GM21515 (cell line): ENCODE data around the gene ACE2.
"Not testable (repeated sequence)": the region's sequence is repeated elsewhere in the genome, so short reads cannot be mapped to it uniquely, and the experiment has no call there.

Source experiments
- ATAC-seq: cut with Tn5 transposase; IDR thresholded peaks from one replicate; pipeline ENCODE4 v1.9.1; 2021; ENCODE audit not compliant: unreplicated experiment

Gene ACE2

GRCh38 chrX:15600745-15601144, at the start of gene ACE2:
Gene ACE2, minus strand, starts transcription at chrX:15600960. Its CDS starts 49 bp downstream, at chrX:15600911.
- no peak for ATAC-seq

- not testable (repeated sequence) for ATAC-seq
Observed at GRCh38 chrX:15647510-15647909, 46.8 kb upstream of the ACE2 start.

DNA sequence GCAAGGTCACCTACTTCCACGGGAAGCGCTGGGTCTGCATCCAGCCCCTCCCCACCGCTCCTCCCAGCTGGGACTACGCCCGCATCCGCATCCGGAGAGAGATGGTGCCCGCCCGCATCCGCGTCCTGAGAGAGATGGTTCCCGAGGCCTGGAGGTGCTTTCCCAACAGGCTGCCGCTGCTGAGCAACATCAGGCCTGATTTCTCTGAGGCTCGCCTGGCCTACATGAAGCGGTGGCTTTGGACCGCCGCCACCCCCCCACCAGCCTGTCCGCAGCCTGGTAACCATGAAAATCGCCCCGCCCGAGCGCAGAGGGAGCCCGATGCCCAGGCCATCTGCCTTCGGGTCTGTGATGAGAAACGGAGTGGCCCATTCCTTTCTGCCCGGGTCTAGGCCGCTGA, 45.8 kb upstream of the ACE2 start:
- no peak for ATAC-seq

DNA sequence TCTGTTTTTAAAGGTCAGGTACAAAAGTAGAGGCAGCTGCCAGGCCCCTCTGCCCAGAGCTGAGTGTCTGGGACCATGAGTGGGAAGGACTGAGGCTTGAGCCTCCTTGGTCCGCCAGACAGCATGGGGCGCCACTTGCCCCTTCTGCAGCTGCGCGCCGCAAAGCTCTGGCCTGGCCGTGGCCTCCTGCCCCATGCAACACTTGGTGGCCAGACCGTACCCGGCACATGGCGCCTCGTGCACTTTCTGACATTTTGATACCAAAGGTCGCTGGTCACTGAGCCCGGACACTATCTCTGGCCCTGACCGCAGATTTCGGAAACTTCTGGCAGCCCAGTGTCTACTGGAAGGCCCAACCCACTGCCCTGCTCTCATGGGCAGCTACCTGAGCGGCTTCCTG, 45.3 kb upstream of the ACE2 start:
- ATAC-seq = no peak

DNA sequence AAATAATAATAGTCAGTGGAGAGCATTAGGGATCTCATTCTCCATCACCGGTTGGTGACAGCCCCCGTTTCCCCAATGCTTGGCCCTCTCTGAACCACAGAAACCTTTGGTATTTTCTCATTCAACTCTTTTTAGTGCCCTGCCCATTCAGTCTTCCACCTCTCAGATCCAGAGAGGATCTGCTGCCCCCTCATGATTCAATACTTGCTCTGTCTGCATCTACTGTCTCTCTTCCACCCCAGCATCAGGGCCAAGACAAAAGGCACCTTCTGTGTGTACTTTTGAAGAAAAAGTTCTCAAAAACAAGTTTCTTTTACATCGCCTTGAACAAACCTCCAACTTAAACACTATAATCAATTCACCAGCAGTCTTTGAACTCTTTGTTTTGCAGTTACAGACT, 44.5 kb upstream of the ACE2 start:
- no peak for ATAC-seq

DNA sequence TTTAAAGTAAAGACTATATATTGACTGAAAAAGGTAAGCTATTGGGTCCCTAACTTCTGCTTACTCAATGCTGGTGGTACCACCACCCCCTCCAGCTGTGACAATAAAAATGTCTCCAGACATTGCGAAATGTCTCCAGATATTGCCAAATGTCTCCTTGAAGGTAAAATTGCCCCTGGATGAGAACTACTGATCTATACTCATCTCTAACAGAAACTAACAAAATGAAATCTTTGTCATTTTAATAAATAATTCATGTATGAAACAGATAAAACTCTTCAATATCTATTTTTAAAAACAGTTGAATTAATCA, 43.8 kb upstream of the ACE2 start:
- no peak for ATAC-seq

DNA sequence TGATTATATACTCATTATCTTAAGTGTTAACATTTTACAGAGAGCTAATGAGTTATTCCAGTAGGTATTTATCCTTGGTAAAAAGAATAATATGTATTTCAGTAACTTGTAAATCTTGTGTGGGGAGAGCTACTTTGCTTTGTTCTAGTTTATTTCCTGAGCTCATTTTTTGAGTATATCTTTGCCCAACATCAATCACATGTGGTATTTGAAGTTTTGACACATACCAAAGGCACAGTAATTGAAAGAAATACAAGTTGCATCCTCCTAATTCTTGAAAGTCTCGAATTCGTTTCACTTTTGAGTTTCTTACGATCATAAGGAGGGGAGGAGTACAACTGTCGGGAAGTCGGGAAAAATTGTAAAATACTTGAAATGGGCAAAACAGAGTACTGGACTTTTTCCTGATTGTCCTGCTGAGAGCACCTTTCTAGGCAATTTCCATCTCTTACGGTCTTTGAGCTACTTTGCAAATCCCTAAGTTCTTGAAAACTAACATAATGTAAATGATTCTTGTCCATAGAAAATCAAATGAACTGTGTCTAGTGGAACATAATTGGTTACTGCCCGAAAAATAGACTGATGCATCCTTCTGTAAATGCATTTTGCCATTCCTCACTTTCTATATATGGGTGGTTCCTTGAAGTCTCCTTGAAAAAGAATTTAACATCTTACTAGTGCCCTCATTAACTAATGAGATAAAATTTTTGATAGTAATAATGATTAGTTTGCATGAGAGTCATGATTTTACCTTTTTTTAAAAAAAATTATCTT, 43.2 kb upstream of the ACE2 start:
- ATAC-seq = no peak

DNA sequence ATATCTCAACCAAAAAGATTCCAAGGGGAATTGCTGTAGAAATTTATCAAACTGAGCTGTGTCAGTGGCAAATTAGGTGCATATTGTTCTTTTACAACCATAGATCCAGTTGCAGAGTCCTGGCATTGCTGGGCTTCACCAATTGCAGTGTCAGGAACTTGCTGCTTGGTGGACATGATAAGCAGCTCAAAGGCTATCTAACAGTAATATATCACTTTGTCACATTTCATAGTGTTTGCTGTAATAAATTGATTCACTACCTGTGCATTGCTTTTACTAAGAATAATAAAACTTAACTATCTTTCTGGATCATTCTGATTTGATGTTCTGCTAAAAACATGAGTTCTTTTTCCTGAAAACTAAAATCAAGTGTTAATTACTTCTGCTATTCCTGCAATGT, 30.9 kb upstream of the ACE2 start:
- ATAC-seq = no peak

DNA sequence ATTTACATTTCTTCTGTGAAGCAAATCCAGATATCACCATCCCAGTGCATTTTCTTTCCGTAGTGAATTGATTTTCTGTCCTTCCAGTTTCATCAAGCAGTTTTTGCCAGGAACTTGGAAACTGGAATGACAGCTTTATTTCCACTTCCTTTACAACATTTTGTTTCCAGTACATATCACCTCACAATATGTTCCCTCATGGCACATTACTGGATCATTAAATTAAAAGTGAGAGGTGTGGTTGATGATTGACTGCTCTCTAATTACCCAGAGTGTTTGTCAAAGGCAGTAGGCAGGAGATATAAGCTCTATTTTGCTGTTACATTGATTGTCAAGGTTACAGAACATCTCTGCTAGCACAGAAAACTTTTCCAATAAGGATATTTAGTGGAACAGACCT, 22.3 kb upstream of the ACE2 start:
- ATAC-seq = no peak

GRCh38 chrX:15619053-15619755, 18.4 kb upstream of the ACE2 start:
- ATAC-seq = no peak

- no peak for ATAC-seq
Observed at GRCh38 chrX:15617111-15617510, 16.4 kb upstream of the ACE2 start.

GRCh38 chrX:15616531-15616930, 15.8 kb upstream of the ACE2 start:
- no peak for ATAC-seq

GRCh38 chrX:15607067-15607466, 6.3 kb upstream of the ACE2 start:
- no peak for ATAC-seq

GRCh38 chrX:15606136-15606535, 5.4 kb upstream of the ACE2 start:
- ATAC-seq = no peak

DNA sequence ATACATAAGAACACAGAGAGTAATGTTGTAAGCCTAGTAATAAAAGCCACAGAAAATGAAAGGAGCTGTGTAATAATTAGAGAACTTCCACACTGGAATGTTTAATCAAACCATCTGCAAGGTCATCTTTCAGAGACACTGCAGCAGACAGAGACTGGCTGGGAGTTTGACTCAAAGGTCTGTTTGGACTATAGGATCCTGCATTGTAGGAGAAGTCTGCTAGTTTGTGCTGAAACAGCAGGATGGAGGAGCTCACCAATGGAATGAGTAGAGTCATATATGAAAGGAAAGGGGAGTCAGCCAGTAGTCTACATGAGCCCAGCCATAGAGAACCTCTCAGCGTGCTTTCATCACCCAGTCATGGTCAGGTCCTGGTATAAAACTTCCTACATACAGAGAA, 4.5 kb upstream of the ACE2 start:
- ATAC-seq = no peak

- ATAC-seq = no peak
Observed at GRCh38 chrX:15602761-15603160, 2.0 kb upstream of the ACE2 start.

GRCh38 chrX:15601932-15602331, 1.2 kb upstream of the ACE2 start:
- no peak for ATAC-seq

GRCh38 chrX:15600049-15600448, 711 bp downstream of the ACE2 start:
- ATAC-seq = no peak

DNA sequence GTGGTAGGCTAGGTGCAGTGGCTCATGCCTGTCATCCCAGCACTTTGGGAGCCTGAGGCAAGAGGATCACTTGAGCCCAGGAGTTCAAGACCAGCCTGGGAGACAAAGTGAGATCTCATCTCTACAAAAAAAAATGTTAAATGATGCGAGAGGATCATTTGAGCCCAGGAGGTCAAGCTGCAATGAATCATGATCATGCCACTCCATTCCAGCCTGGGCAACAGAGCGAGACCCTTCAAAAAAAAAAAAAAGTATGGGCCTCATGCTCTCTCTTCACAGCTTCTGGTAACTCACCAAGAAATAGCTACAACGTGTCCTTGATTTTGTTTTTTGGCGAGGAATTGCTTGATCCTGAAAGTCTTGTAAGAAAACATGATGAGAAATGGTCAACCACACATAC, 1.3 kb downstream of the ACE2 start:
- no peak for ATAC-seq

DNA sequence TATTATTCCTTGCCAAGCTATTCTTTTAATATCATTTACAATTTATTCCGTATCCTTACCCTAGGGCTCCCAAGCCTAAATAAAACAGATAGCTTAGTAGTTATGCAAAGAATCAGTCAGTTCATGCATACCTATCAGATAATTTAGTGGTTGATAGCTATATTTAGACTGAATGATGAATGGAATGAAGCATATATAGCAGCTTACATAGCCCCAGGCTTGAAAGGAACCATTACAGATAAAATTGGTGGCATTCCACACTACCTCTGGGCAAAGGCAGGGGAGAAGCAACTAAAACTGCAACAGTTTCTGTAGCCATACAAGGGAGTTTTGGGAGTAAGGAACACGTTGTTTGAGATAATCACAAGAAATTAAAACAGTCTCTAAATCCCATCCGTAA, 2.7 kb downstream of the ACE2 start:
- no peak for ATAC-seq

DNA sequence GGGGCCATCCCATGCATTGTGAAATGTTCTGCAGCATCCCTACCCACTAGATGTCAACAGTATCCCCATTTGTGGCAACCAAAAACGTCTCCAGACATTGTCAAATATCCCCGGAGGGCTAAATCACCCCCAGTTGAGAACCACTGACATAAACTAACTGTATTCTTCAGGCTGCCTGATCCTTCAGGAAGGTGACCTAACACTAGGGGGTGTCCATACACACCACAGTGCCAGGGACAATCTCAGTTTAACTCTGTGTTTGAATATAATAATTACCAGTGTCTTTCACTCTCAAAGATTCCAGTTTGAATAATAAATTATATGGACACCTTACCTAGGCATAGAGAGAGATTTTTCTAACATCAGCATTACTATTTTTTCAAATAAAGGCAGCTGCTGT, 6.4 kb downstream of the ACE2 start:
- no peak for ATAC-seq

DNA sequence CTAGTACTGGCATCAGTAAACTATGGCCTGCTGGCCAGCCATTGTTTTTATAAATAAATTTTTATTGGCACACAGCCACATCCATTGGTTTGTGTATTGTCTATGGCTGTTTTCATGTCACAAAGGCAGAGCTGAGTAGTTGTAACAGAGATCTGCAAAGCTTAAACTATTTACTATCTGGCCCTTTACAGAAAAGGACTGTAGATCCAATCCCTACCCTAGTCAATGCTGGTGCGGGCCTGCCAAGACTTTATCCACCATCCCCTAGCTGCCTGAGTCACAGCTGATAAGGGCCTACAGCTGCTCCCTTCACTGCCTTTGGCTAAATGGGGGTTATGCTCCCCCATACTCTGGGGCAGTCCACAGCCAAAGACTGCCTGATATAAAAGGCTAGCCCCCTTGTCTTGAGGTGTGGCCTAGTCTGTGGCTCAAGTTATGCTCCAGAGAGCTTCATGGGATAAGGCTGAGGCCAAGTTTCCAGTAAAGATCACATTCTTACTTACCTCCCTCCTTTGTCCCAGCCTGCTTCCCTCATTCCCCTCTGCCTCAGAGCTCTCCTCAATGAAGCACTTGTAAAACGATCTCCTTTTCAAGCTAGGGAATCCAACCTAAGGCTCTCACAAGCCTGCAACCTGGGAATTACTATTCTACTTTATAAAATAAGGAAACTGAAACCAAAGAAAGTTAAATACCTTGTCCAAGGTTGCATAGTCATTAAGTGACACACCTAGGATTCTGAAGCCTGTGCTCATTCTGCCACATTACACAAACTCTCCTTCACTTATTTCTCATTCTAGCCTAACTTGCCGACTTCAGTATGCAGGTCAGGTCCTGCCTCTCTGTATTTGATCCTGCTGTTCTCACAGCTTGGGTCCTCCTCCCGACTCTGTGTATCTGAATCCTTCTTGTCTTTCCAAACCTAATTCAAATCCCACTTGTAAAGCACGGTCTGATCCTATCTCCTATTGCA, 20.7 kb downstream of the ACE2 start:
- ATAC-seq = no peak
